Skeletal muscle cell (primary cell): ENCODE results near the gene PPP1R13L.
"Not testable (repeated sequence)": the region's sequence is repeated elsewhere in the genome, so short reads cannot be mapped to it uniquely, and the experiment has no call there.

Experiments used
- DNase-seq: peaks from one replicate; pipeline ENCODE4 v3.0.0-alpha.2; 2010; ENCODE audit warnings: low read depth
- H3K4me3 ChIP-seq: 2 replicates; pipeline ENCODE4 v1.5.1; 2011; ENCODE audit warnings: low read depth, mild to moderate bottlenecking, control low read depth, low read length, moderate library complexity

Gene PPP1R13L

GRCh38 chr19:45352062-45352461, 52.8 kb downstream of the PPP1R13L start:
- H3K4me3 ChIP-seq = no peak overlapping the region

DNA sequence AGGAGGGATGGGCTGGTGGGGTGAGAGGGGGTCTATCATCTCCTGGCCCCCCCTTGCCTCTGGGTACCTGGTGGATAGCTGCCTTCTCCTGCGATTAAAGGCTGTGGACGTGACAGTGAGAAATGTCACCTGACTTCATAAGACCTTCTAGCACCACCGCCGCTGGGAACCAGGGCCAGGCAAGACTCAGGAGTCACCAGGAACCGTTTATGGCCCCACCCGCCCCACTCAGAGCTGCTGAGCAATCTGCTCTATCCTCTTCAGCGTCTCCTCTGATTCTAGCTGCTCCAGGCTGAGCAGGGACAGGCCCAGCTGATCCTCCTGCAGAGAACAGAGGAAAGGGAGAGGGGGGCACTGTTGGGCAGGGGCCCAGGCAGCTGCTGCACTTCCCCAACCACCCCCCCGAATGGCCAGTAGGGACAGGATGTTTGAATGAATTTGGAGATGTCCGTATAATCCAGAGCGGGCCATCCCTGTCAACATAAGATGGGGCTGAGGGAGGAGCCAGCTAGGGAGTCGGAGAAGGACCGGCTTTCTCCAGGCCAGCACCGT, 53.4 kb downstream of the PPP1R13L start:
- no peak overlapping the region for H3K4me3 ChIP-seq
- DNase-seq = no peak

More at GRCh38 chr19:45352062-45352461, 52.8 kb downstream of the PPP1R13L start:
- no peak for DNase-seq

- DNase-seq = no peak
- no peak overlapping the region for H3K4me3 ChIP-seq
These were observed 54.3 kb downstream of the PPP1R13L start for GRCh38 chr19:45350477-45351058.

GRCh38 chr19:45349430-45349941, 55.4 kb downstream of the PPP1R13L start:
- DNase-seq = no peak

DNA sequence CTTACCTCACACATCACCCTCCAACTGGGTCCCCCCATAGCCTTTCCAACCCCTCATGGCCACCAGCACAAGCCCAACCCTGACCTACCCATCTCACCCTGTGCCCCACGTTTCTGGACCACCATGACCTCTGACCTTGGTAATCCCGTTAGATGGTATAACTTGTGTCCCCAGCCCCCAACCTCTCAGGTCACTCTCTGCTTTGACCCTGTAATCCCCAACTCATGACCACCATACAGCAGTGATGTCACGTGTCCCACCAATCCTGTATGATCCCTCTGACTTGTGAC, 55.8 kb downstream of the PPP1R13L start:
- no peak for DNase-seq
- H3K4me3 ChIP-seq = no peak overlapping the region

More at GRCh38 chr19:45349430-45349941, 55.4 kb downstream of the PPP1R13L start:
- no peak overlapping the region for H3K4me3 ChIP-seq

GRCh38 chr19:45348367-45349125, 56.3 kb downstream of the PPP1R13L start:
- no peak for DNase-seq
- H3K4me3 ChIP-seq = no peak overlapping the region

DNA sequence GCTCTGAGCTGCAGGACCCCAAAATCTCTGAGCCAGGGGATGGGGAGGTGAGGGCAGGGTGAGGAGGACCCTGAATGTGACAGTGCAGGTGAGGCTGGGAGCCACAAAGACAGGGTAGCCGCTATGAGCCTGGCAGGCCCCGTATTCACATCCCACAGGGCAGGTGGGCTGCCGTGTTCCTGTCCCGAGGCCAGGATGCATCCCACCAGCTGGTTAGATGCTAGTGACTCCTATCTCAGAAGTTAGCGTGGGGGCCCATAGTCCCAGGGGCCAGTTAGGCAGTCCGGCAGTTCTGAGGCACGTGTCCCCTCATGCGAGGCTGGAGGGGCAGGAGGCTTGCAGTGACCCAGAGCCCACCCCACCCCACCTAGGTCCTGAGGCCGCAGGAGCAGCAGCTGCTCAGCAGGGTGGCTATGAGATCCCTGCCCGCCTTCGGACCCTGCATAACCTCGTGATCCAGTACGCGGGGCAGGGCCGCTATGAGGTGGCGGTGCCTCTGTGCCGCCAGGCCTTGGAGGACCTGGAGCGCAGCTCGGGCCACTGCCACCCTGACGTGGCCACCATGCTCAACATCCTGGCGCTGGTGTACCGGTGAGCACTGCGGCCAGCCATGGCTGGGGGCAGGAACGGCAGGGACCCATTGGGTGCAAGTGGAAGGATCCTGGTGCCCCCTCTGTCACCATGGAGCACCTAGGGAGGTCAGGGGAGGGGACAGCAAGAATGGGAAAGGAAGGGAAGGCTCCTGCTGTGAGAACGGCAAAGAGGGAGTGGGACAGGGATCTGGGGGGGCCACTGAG, 57.1 kb downstream of the PPP1R13L start:
- no peak for DNase-seq
- H3K4me3 ChIP-seq = no peak overlapping the region

GRCh38 chr19:45346449-45346848, 58.4 kb downstream of the PPP1R13L start:
- no peak for DNase-seq
- no peak overlapping the region for H3K4me3 ChIP-seq

GRCh38 chr19:45345506-45345860, 59.4 kb downstream of the PPP1R13L start:
- no peak for DNase-seq
- no peak overlapping the region for H3K4me3 ChIP-seq

DNA sequence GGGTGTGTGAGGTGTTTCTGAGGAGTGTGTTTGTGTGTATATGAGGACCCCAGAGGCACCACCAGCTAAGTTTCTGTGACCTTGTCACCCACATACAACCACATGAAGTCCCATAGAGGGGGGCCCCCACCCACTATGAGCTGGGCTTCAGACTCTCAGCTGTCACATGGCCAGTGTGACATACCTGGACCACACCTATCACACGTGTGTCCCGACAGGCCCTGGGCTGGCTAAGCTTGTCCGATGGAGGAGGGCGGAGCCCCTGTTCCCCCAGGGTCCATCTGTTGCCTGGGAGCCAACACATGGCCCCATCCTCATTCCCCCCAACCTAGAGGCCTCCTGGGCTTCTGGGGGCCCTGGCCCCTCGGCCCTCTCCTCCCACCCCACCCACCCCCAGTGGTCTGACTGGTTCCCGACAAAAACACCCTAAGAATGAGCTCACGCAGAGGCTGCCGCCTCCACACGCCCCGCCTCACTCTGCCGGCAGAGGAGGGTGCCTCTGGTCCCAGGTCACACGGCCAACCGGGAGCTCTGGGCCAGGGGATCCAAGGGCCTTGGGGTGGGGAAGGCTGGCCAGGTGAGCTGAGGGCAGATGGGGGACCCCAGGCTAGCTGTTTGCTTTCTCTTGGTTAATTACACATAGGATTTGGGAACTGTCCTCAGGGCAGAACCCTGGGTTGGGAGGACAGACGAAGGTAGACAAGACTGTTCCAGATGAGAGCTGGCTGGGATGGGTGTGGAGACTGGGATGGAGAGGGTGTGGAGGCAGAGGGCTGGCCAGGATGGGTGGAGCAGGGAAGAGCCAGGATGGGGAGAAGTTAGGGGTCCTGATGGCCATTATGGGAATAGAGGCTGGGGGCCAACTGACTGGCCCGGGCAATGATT, 60.0 kb downstream of the PPP1R13L start:
- DNase-seq = no peak
- H3K4me3 ChIP-seq = no peak overlapping the region

DNA sequence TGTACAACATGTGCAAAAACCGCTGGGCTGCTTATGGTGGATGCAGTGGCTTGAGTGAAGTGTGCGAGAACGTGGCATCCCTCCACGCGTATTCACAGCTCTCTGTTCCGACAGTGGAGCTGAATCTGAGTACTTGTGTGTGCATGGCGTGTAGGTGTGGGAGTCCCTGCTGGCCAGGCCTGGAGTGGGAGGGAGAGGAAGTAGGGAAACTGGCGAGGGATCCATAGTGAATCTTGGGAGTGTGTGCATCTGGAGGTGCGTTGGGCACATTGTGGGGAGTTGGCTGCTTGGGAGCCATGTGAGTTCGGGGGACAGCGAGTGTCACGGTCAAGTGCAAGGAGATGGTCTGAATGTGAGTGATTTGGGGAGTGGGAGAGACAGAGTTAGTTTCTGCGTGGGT, 62.0 kb downstream of the PPP1R13L start:
- DNase-seq = no peak
- H3K4me3 ChIP-seq = no peak overlapping the region

GRCh38 chr19:45340899-45341453, 63.9 kb downstream of the PPP1R13L start:
- H3K4me3 ChIP-seq = peak overlapping the region; percentile 29
- DNase-seq = no peak

- no peak for DNase-seq
- peak within 1 kb of the TSS; percentile 29 for H3K4me3 ChIP-seq
These were observed 64.5 kb downstream of the PPP1R13L start, which contains the start of gene KLC3 for GRCh38 chr19:45340232-45340898. KLC3 (plus strand) TSS chr19:45340750; CDS start chr19:45345542, 4,792 bp downstream.

- no peak for DNase-seq
These were observed 65.2 kb downstream of the PPP1R13L start for GRCh38 chr19:45339629-45340028.

GRCh38 chr19:45336696-45337251, 68.1 kb downstream of the PPP1R13L start:
- no peak overlapping the region for H3K4me3 ChIP-seq

More at GRCh38 chr19:45339629-45340028, 65.2 kb downstream of the PPP1R13L start:
- H3K4me3 ChIP-seq = no peak overlapping the region

DNA sequence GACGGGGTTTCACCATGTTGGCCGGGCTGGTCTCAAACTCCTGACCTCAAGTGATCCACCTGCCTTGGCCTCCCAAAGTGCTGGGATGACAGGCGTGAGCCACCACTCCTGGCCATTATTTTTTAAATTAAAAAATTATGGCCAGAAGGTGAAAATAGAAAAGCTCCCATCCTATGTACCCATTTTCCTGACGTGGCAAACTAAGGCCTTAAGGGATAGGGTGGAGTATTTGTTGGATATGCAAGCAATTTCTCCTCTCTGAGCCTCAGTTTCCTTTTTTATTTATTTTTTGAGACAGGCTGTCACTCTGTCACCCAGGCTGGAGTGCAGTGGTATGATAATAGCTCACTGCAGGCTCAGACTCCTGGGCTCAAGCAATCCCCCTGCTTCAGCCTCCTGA, 70.0 kb downstream of the PPP1R13L start:
- not testable (repeated sequence) for DNase-seq

More at GRCh38 chr19:45336696-45337251, 68.1 kb downstream of the PPP1R13L start:
- no peak for DNase-seq

GRCh38 chr19:45333609-45334303, 71.1 kb downstream of the PPP1R13L start:
- no peak for DNase-seq
- H3K4me3 ChIP-seq = no peak overlapping the region

More for the DNA sequence above, 70.0 kb downstream of the PPP1R13L start:
- not testable (repeated sequence) for H3K4me3 ChIP-seq
